Mesendoderm (in vitro differentiated cells): ENCODE data around the gene BMPER.
"Not testable (repeated sequence)": the region's sequence is repeated elsewhere in the genome, so short reads cannot be mapped to it uniquely, and the experiment has no call there.

Experiments
- DNase-seq: peaks from one replicate; pipeline ENCODE4 v3.0.0; 2013
- H2AK5ac ChIP-seq: 2 replicates; pipeline ENCODE4 v1.6.1; 2013; ENCODE audit warnings: low read length, inconsistent platforms
- H2BK120ac ChIP-seq: 2 replicates; pipeline ENCODE4 v1.6.1; 2013; ENCODE audit warnings: low read depth, mild to moderate bottlenecking, low read length, moderate library complexity, mixed read lengths
- H2BK15ac ChIP-seq: replicated peaks from 2 replicates; pipeline ENCODE4 v1.6.1; 2013; ENCODE audit warnings: low read depth, mild to moderate bottlenecking, moderate library complexity
- H2BK5ac ChIP-seq: 2 replicates; pipeline ENCODE4 v1.6.1; 2013; ENCODE audit warnings: low read length, inconsistent platforms
- H3K18ac ChIP-seq: 2 replicates; pipeline ENCODE4 v1.6.1; 2013; ENCODE audit warnings: mild to moderate bottlenecking, low read length, mixed read lengths
- H3K23ac ChIP-seq: one replicate; pipeline ENCODE4 v1.6.1; 2013; ENCODE audit warnings: low read length
- H3K27ac ChIP-seq: 2 replicates; pipeline ENCODE4 v1.5.1; 2013; ENCODE audit warnings: low read depth, mild to moderate bottlenecking, inconsistent platforms, low read length, moderate library complexity
- H3K27me3 ChIP-seq: 2 replicates; pipeline ENCODE4 v1.6.1; 2013; ENCODE audit warnings: low read length, control low read depth, mild to moderate bottlenecking, inconsistent platforms; ENCODE audit not compliant: insufficient read depth, poor library complexity
- H3K36me3 ChIP-seq: 2 replicates; pipeline ENCODE4 v1.6.1; 2013; ENCODE audit warnings: low read length, inconsistent platforms; ENCODE audit not compliant: control insufficient read depth, insufficient read depth
- H3K4ac ChIP-seq: one replicate; pipeline ENCODE4 v1.6.1; 2013; ENCODE audit warnings: low read depth, mild to moderate bottlenecking, low read length, moderate library complexity
- H3K4me1 ChIP-seq: 2 replicates; pipeline ENCODE4 v1.6.1; 2013; ENCODE audit warnings: low read depth, low read length, inconsistent platforms; ENCODE audit not compliant: control insufficient read depth
- H3K4me2 ChIP-seq: 2 replicates; pipeline ENCODE4 v1.6.1; 2013; ENCODE audit warnings: low read length
- H3K4me3 ChIP-seq: 2 replicates; pipeline ENCODE4 v1.5.1; 2013; ENCODE audit warnings: mild to moderate bottlenecking, low read length
- H3K56ac ChIP-seq: one replicate; pipeline ENCODE4 v1.6.1; 2013; ENCODE audit warnings: low read length
- H3K79me1 ChIP-seq: 2 replicates; pipeline ENCODE4 v1.6.1; 2013; ENCODE audit warnings: low read length, inconsistent platforms
- H3K79me2 ChIP-seq: 2 replicates; pipeline ENCODE4 v1.6.1; 2013; ENCODE audit warnings: mild to moderate bottlenecking, low read length; ENCODE audit not compliant: control insufficient read depth, insufficient read depth
- H3K9ac ChIP-seq: 2 replicates; pipeline ENCODE4 v1.6.1; 2013; ENCODE audit warnings: low read length, inconsistent platforms
- H4K5ac ChIP-seq: one replicate; pipeline ENCODE4 v1.6.1; 2013; ENCODE audit warnings: low read length
- H4K8ac ChIP-seq: one replicate; pipeline ENCODE4 v1.6.1; 2013; ENCODE audit warnings: low read depth, mild to moderate bottlenecking, control low read depth, low read length, moderate library complexity
- WGBS: extraction: QIAGEN DNeasy Blood & Tissue Kit; methylation state at CpG from one replicate; pipeline ENCODE4 v1.1.7; 2013; ENCODE audit warnings: low lambda C conversion rate, missing lambda C conversion rate; ENCODE audit not compliant: insufficient coverage; ENCODE audit errors: extremely low coverage; 5-methylcytosine and 5-hydroxymethylcytosine counted together

BMPER gene

GRCh38 chr7:34174688-34175616 lies 269.6 kb downstream of the BMPER start:
- not testable (repeated sequence) for H3K79me1 ChIP-seq, H3K79me2 ChIP-seq, H3K4me1 ChIP-seq, H4K8ac ChIP-seq, H3K4me3 ChIP-seq, H2AK5ac ChIP-seq, H3K9ac ChIP-seq, H3K27ac ChIP-seq, H2BK15ac ChIP-seq, H3K4me2 ChIP-seq, H4K5ac ChIP-seq, H3K36me3 ChIP-seq, H2BK5ac ChIP-seq, H2BK120ac ChIP-seq, H3K4ac ChIP-seq, DNase-seq, H3K27me3 ChIP-seq, H3K23ac ChIP-seq
- WGBS = no CpG with 5 or more reads among the region's 32 CpGs
- Histone ChIP-seq H3K56ac (peak overlapping the region; percentile 64), H3K18ac (peak overlapping the region; percentile 8)

GRCh38 chr7:34175837-34176236 lies 270.5 kb downstream of the BMPER start:
- no peak overlapping the region for H3K18ac ChIP-seq
- H2BK5ac ChIP-seq = no peak overlapping the region
- no peak overlapping the region for H3K27ac ChIP-seq
- H3K36me3 ChIP-seq = no peaks in the 10 kb centered on the region
- no peak overlapping the region for H3K4me3 ChIP-seq
- H3K9ac ChIP-seq = no peak overlapping the region
- WGBS = no CpG with 5 or more reads among the region's 3 CpGs
- DNase-seq = no peak
- no peak overlapping the region for H3K4me2 ChIP-seq
- H4K5ac ChIP-seq = no peak overlapping the region
- no peak overlapping the region for H3K56ac ChIP-seq
- no peaks in the 10 kb centered on the region for H3K79me2 ChIP-seq
- H2BK120ac ChIP-seq = no peak overlapping the region
- H3K23ac ChIP-seq = no peak overlapping the region
- no peak overlapping the region for H2BK15ac ChIP-seq
- no peak overlapping the region for H4K8ac ChIP-seq
- H3K4ac ChIP-seq = no peak overlapping the region
- no peaks in the 10 kb centered on the region for H3K27me3 ChIP-seq
- H3K79me1 ChIP-seq = no peaks in the 10 kb centered on the region
- peak overlapping the region; percentile 55 for H2AK5ac ChIP-seq
- no peaks in the 10 kb centered on the region for H3K4me1 ChIP-seq

DNA sequence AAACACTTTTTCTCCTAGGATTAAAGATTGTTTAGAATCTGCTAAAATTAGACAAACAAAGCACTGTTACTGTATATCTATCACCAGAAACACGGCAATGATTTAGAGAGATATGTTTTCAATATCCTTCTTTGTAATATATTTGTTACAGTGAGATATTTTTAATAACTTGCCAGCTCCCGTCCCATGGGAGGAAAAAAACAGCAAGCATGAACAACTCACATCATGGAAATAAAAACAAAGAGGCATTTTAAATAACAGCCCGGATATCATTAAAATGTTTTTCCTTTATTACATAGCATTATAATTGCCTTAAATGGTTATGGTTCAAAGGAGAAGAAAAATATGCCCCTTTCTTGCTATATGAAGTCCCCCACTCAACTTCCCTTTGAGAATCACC lies 272.1 kb downstream of the BMPER start:
- H3K79me2 ChIP-seq = no peaks in the 10 kb centered on the region
- no peaks in the 10 kb centered on the region for H3K27me3 ChIP-seq
- H3K18ac ChIP-seq = no peak overlapping the region
- H3K4me2 ChIP-seq = no peak overlapping the region
- no peak overlapping the region for H3K27ac ChIP-seq
- H2AK5ac ChIP-seq = no peak overlapping the region
- no peak for DNase-seq
- H3K4ac ChIP-seq = no peak overlapping the region
- no peaks in the 10 kb centered on the region for H3K79me1 ChIP-seq
- peaks cover 2% of the 10 kb centered on the region for H3K4me1 ChIP-seq
- H2BK5ac ChIP-seq = no peak overlapping the region
- H3K23ac ChIP-seq = no peak overlapping the region
- H2BK120ac ChIP-seq = no peak overlapping the region
- H4K5ac ChIP-seq = no peak overlapping the region
- H3K4me3 ChIP-seq = no peak overlapping the region
- no peak overlapping the region for H3K9ac ChIP-seq
- no peak overlapping the region for H4K8ac ChIP-seq
- no peak overlapping the region for H3K56ac ChIP-seq
- H3K36me3 ChIP-seq = no peaks in the 10 kb centered on the region
- WGBS = no CpG with 5 or more reads among the region's 3 CpGs
- no peak overlapping the region for H2BK15ac ChIP-seq

DNA sequence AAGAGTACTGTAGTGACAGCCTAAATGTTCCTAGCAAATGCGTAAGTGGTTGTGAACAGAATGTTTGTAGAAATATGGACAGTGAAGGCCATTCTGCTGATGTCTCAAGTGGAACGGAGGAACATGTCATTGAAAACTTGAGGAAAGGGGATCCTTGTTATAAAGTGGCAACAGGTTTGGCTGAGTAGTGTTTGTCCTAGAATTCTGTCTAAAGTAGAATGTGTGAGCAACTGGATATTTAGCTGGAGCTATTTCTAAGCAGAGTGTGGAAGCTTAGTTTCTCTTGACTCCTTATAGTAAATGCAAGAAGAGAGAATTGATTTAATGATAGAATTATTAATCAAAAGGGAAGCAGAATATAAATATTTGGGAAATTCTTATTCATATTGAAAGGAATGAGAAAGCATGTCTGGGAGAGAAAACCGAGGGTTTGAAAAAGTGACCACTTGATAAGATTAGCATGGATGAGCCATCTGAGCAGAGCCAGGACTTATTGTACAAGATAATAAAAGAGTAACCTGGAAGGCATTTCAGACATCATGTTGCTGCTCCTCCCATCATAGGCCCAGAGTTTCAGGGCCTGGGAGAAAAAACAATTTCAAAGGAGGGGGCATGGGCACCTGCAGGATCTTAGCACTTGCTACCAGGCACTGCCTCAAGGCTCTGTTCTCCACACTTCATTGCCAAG lies 276.1 kb downstream of the BMPER start:
- Histone ChIP-seq H3K9ac (no peak overlapping the region), H3K79me1 (no peaks in the 10 kb centered on the region), H3K27me3 (no peaks in the 10 kb centered on the region), H4K8ac (no peak overlapping the region), H3K4me3 (no peak overlapping the region), H2BK15ac (no peak overlapping the region), H3K36me3 (no peaks in the 10 kb centered on the region), H3K18ac (no peak overlapping the region), H3K4ac (no peak overlapping the region), H3K4me2 (no peak overlapping the region), H3K56ac (no peak overlapping the region), H4K5ac (no peak overlapping the region), H3K27ac (no peak overlapping the region), H2BK120ac (no peak overlapping the region), H3K23ac (no peak overlapping the region), H2BK5ac (no peak overlapping the region), H2AK5ac (no peak overlapping the region), H3K79me2 (no peaks in the 10 kb centered on the region), H3K4me1 (peaks cover 2% of the 10 kb centered on the region)
- DNase-seq = no peak
- WGBS = no CpG with 5 or more reads among the region's 3 CpGs

DNA sequence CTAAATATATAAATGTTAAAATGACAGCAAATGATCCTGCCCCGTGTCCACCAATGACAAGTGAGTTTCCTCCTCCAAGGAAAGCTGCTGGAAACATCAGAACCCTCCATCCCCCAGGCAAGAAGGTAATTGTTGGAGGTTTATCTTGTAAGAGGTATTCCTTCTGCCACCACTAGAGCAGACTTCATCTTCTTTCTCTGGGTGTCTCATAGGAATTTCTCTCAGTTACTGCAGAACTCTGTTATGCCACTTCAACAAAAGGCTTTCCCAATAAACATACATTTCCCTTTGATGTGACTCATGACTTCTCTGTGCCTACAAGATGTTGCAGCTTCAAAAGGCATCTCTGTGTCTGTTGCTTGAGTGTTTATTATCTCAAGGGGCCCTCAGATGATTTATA lies 279.1 kb downstream of the BMPER start:
- Histone ChIP-seq H3K56ac (no peak overlapping the region), H3K4me2 (no peak overlapping the region), H4K8ac (no peak overlapping the region), H3K4ac (no peak overlapping the region), H3K79me2 (no peaks in the 10 kb centered on the region), H2BK5ac (no peak overlapping the region), H3K36me3 (no peaks in the 10 kb centered on the region), H4K5ac (no peak overlapping the region), H3K79me1 (no peaks in the 10 kb centered on the region), H2BK15ac (no peak overlapping the region), H3K4me3 (no peak overlapping the region), H2BK120ac (no peak overlapping the region), H2AK5ac (no peak overlapping the region), H3K27me3 (no peaks in the 10 kb centered on the region), H3K9ac (no peak overlapping the region), H3K27ac (no peak overlapping the region), H3K18ac (no peak overlapping the region), H3K23ac (no peak overlapping the region), H3K4me1 (peaks cover 7% of the 10 kb centered on the region)
- no CpG with 5 or more reads among the region's 1 CpG for WGBS
- DNase-seq = peak; percentile 67
